ENCODE measurements around the gene HDGF. TPM values are rescaled to one million over a fixed set of nuclear protein-coding genes. Genes with fewer than 3 reads are reported as not detected.

HDGF gene
- total and polyA plus RNA-seq, 9 of the 15 experiments (the other 6 are each of a cell fraction or from before 2014, with no cell fraction given), result 38.8 to 601 (median 400) TPM

- no peak for TF ChIP-seq HOMEZ (CRISPR knock-in tag; IDR thresholded peaks at IDR 0.05)
- TF ChIP-seq POLR2A (conservative IDR thresholded peaks at IDR 0.05), result no peak
- TF ChIP-seq E2F6 (IDR thresholded peaks at IDR 0.05; ENCODE audit: borderline replicate concordance in 1 of 2, extremely low read depth in 1 of 2, insufficient read depth in 1 of 2, insufficient read length in 1 of 2, low read depth in 1 of 2, low read length in 1 of 2, poor library complexity in 1 of 2, severe bottlenecking in 1 of 2), result no peak
- no peak for TF ChIP-seq ZNF316 (IDR thresholded peaks at IDR 0.05)
Measured at GRCh38 chr1:156786640-156787039, 35.2 kb upstream of the HDGF start (continued).

- Histone ChIP-seq H3K79me2 (ENCODE audit: control insufficient read depth, insufficient read depth, low read length) (peaks cover 43% of the 10 kb centered on the region), H3K4me3 (no peak overlapping the region), H4K20me1 (replicated peaks; ENCODE audit: control insufficient read depth, insufficient read depth, low read length) (0 out of 2 replicates have a peak, but pooled peaks cover 4% of the 10 kb centered on the region), H3K9me3 (replicated peaks; ENCODE audit: control insufficient read depth, insufficient read depth, low read depth, low read length) (no peaks in the 10 kb centered on the region), H3K36me3 (ENCODE audit: control insufficient read depth, insufficient read depth, low read length) (peaks cover 81% of the 10 kb centered on the region), H3K4me1 (replicated peaks in 1 of 2; ENCODE audit: control insufficient read depth in 2 of 2, insufficient read depth in 2 of 2, low read length in 2 of 2) (no peaks in the 10 kb centered on the region), H2AFZ (ENCODE audit: low read depth, low read length) (no peak overlapping the region), H3K9ac (ENCODE audit: insufficient read depth in 1 of 2, low read depth in 2 of 2, low read length in 2 of 2) (no peak overlapping the region), H3K9me1 (ENCODE audit: control insufficient read depth, insufficient read depth, low read length) (no peaks in the 10 kb centered on the region), H3K27ac (ENCODE audit: extremely low read depth, low read depth, low read length) (no peak overlapping the region), H3K27me3 (ENCODE audit: control insufficient read depth in 2 of 2, insufficient read depth in 2 of 2, low read length in 2 of 2) (no peaks in the 10 kb centered on the region), H3K4me2 (ENCODE audit: insufficient read depth, low read length) (no peak overlapping the region)
- in situ Hi-C loops (cut with MboI), result no loop called here
- BruUV-seq (replicated peaks), result no TSS peak
- 100% methylated on average over 6 of the region's 6 CpGs for WGBS (ENCODE audit: insufficient coverage, low coverage, missing lambda C conversion rate)
- ATAC-seq (no peak), DNase-seq (ENCODE audit: extremely low read depth in 1 of 4, low spot score in 3 of 4) (no peak), FAIRE-seq (no peak)
- no peak for TF ChIP-seq ATF6 (CRISPR knock-in tag; IDR thresholded peaks at IDR 0.05)
- CTCF ChIA-PET (ENCODE audit: low intra/inter-chr PET ratio), result no interaction called here
- intact Hi-C loops (cut with micrococcal nuclease), result no loop called here
- POLR2A ChIA-PET, result interaction anchor here (1.0 to 1.4 kb wide), 4 partner anchors 9 to 19 kb away, joined by 3 to 5 read pairs (median 4); partner anchors contain the start of gene PRCC
Measured at GRCh38 chr1:156785458-156785857, 34.0 kb upstream of the HDGF start.

Data from K562 (cell line).